ENCODE results near the gene ROCK2. TPM values are rescaled to one million over a fixed set of nuclear protein-coding genes. Genes with fewer than 3 reads are reported as not detected.

Gene ROCK2
- total RNA-seq, 1 experiment from 2014 or later = 25.9 TPM

GRCh38 chr2:11387100-11387390, 42.6 kb upstream of the ROCK2 start (continued):
- no peak for TF ChIP-seq CDX4 (CRISPR knock-in tag; IDR thresholded peaks at IDR 0.05; ENCODE audit: borderline replicate concordance)
- no peak for TF ChIP-seq AR (CRISPR knock-in tag; IDR thresholded peaks at IDR 0.05)
- no peak for TF ChIP-seq E2F4 (CRISPR knock-in tag; IDR thresholded peaks at IDR 0.05; ENCODE audit: borderline replicate concordance, low read depth)
- no peak for TF ChIP-seq FOXP1 (CRISPR knock-in tag; IDR thresholded peaks at IDR 0.05; ENCODE audit: borderline replicate concordance)
- no peak for TF ChIP-seq TEAD1 (CRISPR knock-in tag; IDR thresholded peaks at IDR 0.05)

- ATAC-seq = no peak
- DNase-seq (ENCODE audit: low spot score) = no peak
- H3K36me3 Mint-ChIP-seq = no peaks in the 10 kb centered on the region
- H3K27me3 Mint-ChIP-seq (ENCODE audit: low read depth) = no peaks in the 10 kb centered on the region
- POLR2A ChIA-PET = no interaction called here
- no peak overlapping the region for H3K4me3 Mint-ChIP-seq
- no peak overlapping the region for H3K27ac Mint-ChIP-seq
- CTCF ChIA-PET = no interaction called here
- no peaks in the 10 kb centered on the region for H3K9me3 Mint-ChIP-seq
- peaks cover 22% of the 10 kb centered on the region for H3K4me1 Mint-ChIP-seq
- TF ChIP-seq ZNF219 (CRISPR knock-in tag; IDR thresholded peaks at IDR 0.05; ENCODE audit: borderline replicate concordance) (no peak), MYBL2 (CRISPR knock-in tag; IDR thresholded peaks at IDR 0.05) (no peak)
These were observed 41.4 kb upstream of the ROCK2 start for GRCh38 chr2:11385847-11386246.

- Mint-ChIP-seq H3K9me3 (no peaks in the 10 kb centered on the region), H3K27ac (no peak overlapping the region), H3K36me3 (no peaks in the 10 kb centered on the region), H3K4me3 (no peak overlapping the region), H3K4me1 (peaks cover 20% of the 10 kb centered on the region), H3K27me3 (ENCODE audit: low read depth) (no peaks in the 10 kb centered on the region)
- DNase-seq (ENCODE audit: low spot score) (no peak), ATAC-seq (no peak)
- POLR2A ChIA-PET = no interaction called here
- no peak for TF ChIP-seq ELF4 (CRISPR knock-in tag; IDR thresholded peaks at IDR 0.05; ENCODE audit: low read depth)
- TF ChIP-seq SMAD4 (CRISPR knock-in tag; IDR thresholded peaks at IDR 0.05) = no peak
- TF ChIP-seq MYBL2 (CRISPR knock-in tag; IDR thresholded peaks at IDR 0.05) = no peak
- TF ChIP-seq HMGXB4 (CRISPR knock-in tag; IDR thresholded peaks at IDR 0.05) = no peak
- no peak for TF ChIP-seq CBFB (CRISPR knock-in tag; IDR thresholded peaks at IDR 0.05; ENCODE audit: low read depth)
- TF ChIP-seq FOXP1 (CRISPR knock-in tag; IDR thresholded peaks at IDR 0.05; ENCODE audit: borderline replicate concordance) = no peak
- no peak for TF ChIP-seq ZNF671 (CRISPR knock-in tag; IDR thresholded peaks at IDR 0.05)
- TF ChIP-seq ZSCAN18 (CRISPR knock-in tag; IDR thresholded peaks at IDR 0.05) = no peak
- TF ChIP-seq ZNF138 (CRISPR knock-in tag; conservative IDR thresholded peaks at IDR 0.05) = no peak
- CTCF ChIA-PET = no interaction called here
These were observed 40.8 kb upstream of the ROCK2 start for GRCh38 chr2:11385216-11385615.

All from WTC11 (cell line).